ENCODE results near the gene CFAP97.
"Not testable (repeated sequence)": the region's sequence is repeated elsewhere in the genome, so short reads cannot be mapped to it uniquely, and the experiment has no call there.

Gene CFAP97

GRCh38 chr4:185210102-185210981 is 6.5 kb upstream of the CFAP97 start:
- DNase-seq (ENCODE audit: low read depth in 1 of 2, low spot score in 1 of 2): peak in 1 of 2 experiments; percentile 24
- H3K27ac ChIP-seq (replicated peaks): no peak overlapping the region
- H3K4me3 ChIP-seq (replicated peaks; ENCODE audit: insufficient read depth, low read length): peak overlapping the region; percentile 43
- peaks cover 38% of the 10 kb centered on the region for H3K27me3 ChIP-seq (ENCODE audit: insufficient read depth, poor library complexity, severe bottlenecking)
- TF ChIP-seq POLR2AphosphoS5 (IDR thresholded peaks at IDR 0.05; ENCODE audit: low read depth): no peak
- TF ChIP-seq GABPA (IDR thresholded peaks at IDR 0.05; ENCODE audit: low read depth): no peak
- no peak for TF ChIP-seq SPI1 (IDR thresholded peaks at IDR 0.05; ENCODE audit: borderline replicate concordance, low read depth)
- no peak for TF ChIP-seq CTCF (IDR thresholded peaks at IDR 0.05; ENCODE audit: insufficient read depth, low read length)
- no peak for TF ChIP-seq REST (IDR thresholded peaks at IDR 0.05; ENCODE audit: insufficient replicate concordance, low read depth)

GRCh38 chr4:185209852-185210101 is 6.0 kb upstream of the CFAP97 start:
- H3K4me3 ChIP-seq (replicated peaks; ENCODE audit: insufficient read depth, low read length): peak overlapping the region; percentile 43
- H3K27me3 ChIP-seq (ENCODE audit: insufficient read depth, poor library complexity, severe bottlenecking): peaks cover 38% of the 10 kb centered on the region
- DNase-seq (ENCODE audit: low read depth in 1 of 2, low spot score in 1 of 2); H3K27ac ChIP-seq (replicated peaks): not testable (repeated sequence)

GRCh38 chr4:185209031-185209851 is 5.4 kb upstream of the CFAP97 start, which contains the start of gene SNX25:
Gene SNX25 (plus strand): TSS chr4:185209598. CDS start chr4:185209827, 229 bp downstream.
- Histone ChIP-seq H3K27ac (replicated peaks) (no peak within 1 kb of the TSS), H3K27me3 (ENCODE audit: insufficient read depth, poor library complexity, severe bottlenecking) (peaks cover 38% of the 10 kb centered on the region), H3K4me3 (replicated peaks; ENCODE audit: insufficient read depth, low read length) (peak within 1 kb of the TSS; percentile 43)
- TF ChIP-seq GABPA (IDR thresholded peaks at IDR 0.05; ENCODE audit: low read depth): no peak
- TF ChIP-seq SPI1 (IDR thresholded peaks at IDR 0.05; ENCODE audit: borderline replicate concordance, low read depth): no peak
- peak in 1 of 2 experiments; percentile 39 for DNase-seq (ENCODE audit: low read depth in 1 of 2, low spot score in 1 of 2)

GRCh38 chr4:185207466-185207865 is 3.7 kb upstream of the CFAP97 start:
- H3K4me3 ChIP-seq (replicated peaks; ENCODE audit: insufficient read depth, low read length): no peak overlapping the region
- H3K27ac ChIP-seq (replicated peaks): no peak overlapping the region
- TF ChIP-seq POLR2AphosphoS5 (IDR thresholded peaks at IDR 0.05; ENCODE audit: low read depth) (no peak), GABPA (IDR thresholded peaks at IDR 0.05; ENCODE audit: low read depth) (no peak), CTCF (IDR thresholded peaks at IDR 0.05; ENCODE audit: insufficient read depth, low read length) (no peak), SPI1 (IDR thresholded peaks at IDR 0.05; ENCODE audit: borderline replicate concordance, low read depth) (no peak), REST (IDR thresholded peaks at IDR 0.05; ENCODE audit: insufficient replicate concordance, low read depth) (no peak)
- H3K27me3 ChIP-seq (ENCODE audit: insufficient read depth, poor library complexity, severe bottlenecking): peaks cover 26% of the 10 kb centered on the region
- DNase-seq (ENCODE audit: low read depth in 1 of 2, low spot score in 1 of 2): no peak

Data from HL-60 (cell line).